ENCODE measurements around the gene ARHGAP15. TPM values are rescaled to one million over a fixed set of nuclear protein-coding genes. Genes with fewer than 3 reads are reported as not detected.

ARHGAP15 gene
- total and polyA plus RNA-seq, 12 donors: 1.3 to 7.7 (median 2.8) TPM

- intact Hi-C loops (cut with DNase I): no loop called here
- no peaks in the 10 kb centered on the region for H3K27me3 ChIP-seq
- no peak overlapping the region for H3K27ac ChIP-seq
- DNase-seq (no peak), ATAC-seq (no peak)
- 27 to 44% methylated on average over 4 of the region's 4 CpGs for WGBS, 2 donors
- no peaks in the 10 kb centered on the region for H3K36me3 ChIP-seq
- no peak overlapping the region for H3K4me3 ChIP-seq
- TF ChIP-seq CTCF (IDR thresholded peaks at IDR 0.05): no peak
- H3K4me1 ChIP-seq: peaks cover 0 to 9% (median 0%) of the 10 kb centered on the region in 9 donors
- H3K9me3 ChIP-seq: peaks cover 0 to 20% (median 6%) of the 10 kb centered on the region in 11 donors
Measured at GRCh38 chr2:143584936-143585335, 455.7 kb downstream of the ARHGAP15 start.

- Histone ChIP-seq H3K4me3 (no peak overlapping the region), H3K27ac (no peak overlapping the region), H3K36me3 (no peaks in the 10 kb centered on the region), H3K27me3 (no peaks in the 10 kb centered on the region), H3K4me1 (peaks cover 0 to 9% (median 0%) of the 10 kb centered on the region in 9 donors), H3K9me3 (peaks cover 0 to 20% (median 6%) of the 10 kb centered on the region in 11 donors)
- ATAC-seq (no peak), DNase-seq (no peak)
- intact Hi-C loops (cut with DNase I): no loop called here
- TF ChIP-seq CTCF (IDR thresholded peaks at IDR 0.05): no peak
Measured at GRCh38 chr2:143586119-143586518, 456.9 kb downstream of the ARHGAP15 start.

- no peak for ATAC-seq
- Histone ChIP-seq H3K4me1 (peaks cover 0 to 6% (median 0%) of the 10 kb centered on the region in 9 donors), H3K4me3 (no peak overlapping the region), H3K9me3 (peaks cover 0 to 20% (median 6%) of the 10 kb centered on the region in 11 donors), H3K27ac (no peak overlapping the region), H3K36me3 (no peaks in the 10 kb centered on the region), H3K27me3 (no peaks in the 10 kb centered on the region)
- intact Hi-C loops (cut with DNase I): no loop called here
- DNase-seq: no peak
- TF ChIP-seq CTCF (IDR thresholded peaks at IDR 0.05): no peak
Measured at GRCh38 chr2:143588746-143589145, 459.5 kb downstream of the ARHGAP15 start.

GRCh38 chr2:143594161-143594560 is 464.9 kb downstream of the ARHGAP15 start:
- Histone ChIP-seq H3K4me3 (no peak overlapping the region), H3K27me3 (no peaks in the 10 kb centered on the region), H3K36me3 (no peaks in the 10 kb centered on the region), H3K27ac (no peak overlapping the region), H3K4me1 (no peaks in the 10 kb centered on the region), H3K9me3 (no peaks in the 10 kb centered on the region)
- 82 to 89% methylated on average over 7 of the region's 7 CpGs for WGBS, 2 donors
- DNase-seq: no peak
- intact Hi-C loops (cut with DNase I): no loop called here
- TF ChIP-seq CTCF (IDR thresholded peaks at IDR 0.05): no peak
- no peak for ATAC-seq

- TF ChIP-seq CTCF (IDR thresholded peaks at IDR 0.05): no peak
- H3K4me3 ChIP-seq: no peak overlapping the region
- WGBS, 2 donors: 42 to 88% methylated on average over 2 of the region's 2 CpGs
- H3K27me3 ChIP-seq: no peaks in the 10 kb centered on the region
- no peaks in the 10 kb centered on the region for H3K4me1 ChIP-seq
- intact Hi-C loops (cut with DNase I): no loop called here
- H3K27ac ChIP-seq: no peak overlapping the region
- DNase-seq: no peak
- H3K9me3 ChIP-seq: no peaks in the 10 kb centered on the region
- no peaks in the 10 kb centered on the region for H3K36me3 ChIP-seq
- no peak for ATAC-seq
Measured at GRCh38 chr2:143594745-143595144, 465.5 kb downstream of the ARHGAP15 start.

Data from heart right ventricle (tissue), 16 donors.